NT2/D1 (cell line): Measurements from ENCODE around the gene CLEC9A.
A peak's percentile ranks its signal among the peaks of the same experiment; 100 is the strongest.

ENCODE experiments used
- DNase-seq: peaks from one replicate; pipeline ENCODE4 v3.0.0-alpha.2; 2011; ENCODE audit warnings: low read depth, low spot score
- H3K27me3 ChIP-seq: 2 replicates; pipeline ENCODE4 v1.6.0; 2011; ENCODE audit warnings: mild to moderate bottlenecking; ENCODE audit not compliant: insufficient read length, insufficient read depth
- H3K36me3 ChIP-seq: 2 replicates; pipeline ENCODE4 v1.6.1; 2011; ENCODE audit warnings: mild to moderate bottlenecking, low read length, mixed read lengths; ENCODE audit not compliant: insufficient read depth, insufficient read length
- H3K4me1 ChIP-seq: 2 replicates; pipeline ENCODE4 v1.5.1; 2011; ENCODE audit not compliant: insufficient read depth, insufficient read length
- H3K4me3 ChIP-seq: 2 replicates; pipeline ENCODE4 v1.5.1; 2011; ENCODE audit warnings: low read depth; ENCODE audit not compliant: insufficient read length
- H3K9ac ChIP-seq: 2 replicates; pipeline ENCODE4 v1.6.0; 2011; ENCODE audit warnings: low read depth; ENCODE audit not compliant: insufficient read length
- H3K9me3 ChIP-seq: 2 replicates; pipeline ENCODE4 v1.5.1; 2011; ENCODE audit warnings: mild to moderate bottlenecking, low read length; ENCODE audit not compliant: insufficient read depth
- SUZ12 ChIP-seq: IDR thresholded peaks from 2 replicates; pipeline ENCODE4 v1.6.1; 2011; ENCODE audit not compliant: insufficient read length, insufficient read depth; ENCODE audit errors: extremely low read depth
- YY1 ChIP-seq: IDR thresholded peaks from 2 replicates; pipeline ENCODE4 v1.6.1; 2011; ENCODE audit not compliant: insufficient read length, insufficient read depth
- ZNF274 ChIP-seq: IDR thresholded peaks from 2 replicates; pipeline ENCODE4 v1.6.1; 2011; ENCODE audit warnings: mild to moderate bottlenecking, low read depth, low read length

Gene CLEC9A

GRCh38 chr12:10094646-10095395 is 64.3 kb downstream of the CLEC9A start:
- Histone ChIP-seq H3K9ac (no peak overlapping the region), H3K4me3 (no peak overlapping the region), H3K36me3 (no peaks in the 10 kb centered on the region), H3K4me1 (peaks cover 3% of the 10 kb centered on the region), H3K9me3 (no peaks in the 10 kb centered on the region), H3K27me3 (no peaks in the 10 kb centered on the region)
- TF ChIP-seq SUZ12 (no peak), YY1 (no peak), ZNF274 (no peak)
- DNase-seq: no peak

GRCh38 chr12:10095971-10096370 is 65.5 kb downstream of the CLEC9A start:
- H3K4me3 ChIP-seq: no peak overlapping the region
- H3K36me3 ChIP-seq: no peaks in the 10 kb centered on the region
- H3K9me3 ChIP-seq: no peaks in the 10 kb centered on the region
- peaks cover 6% of the 10 kb centered on the region for H3K4me1 ChIP-seq
- no peaks in the 10 kb centered on the region for H3K27me3 ChIP-seq
- no peak overlapping the region for H3K9ac ChIP-seq
- TF ChIP-seq ZNF274: no peak
- TF ChIP-seq YY1: no peak
- TF ChIP-seq SUZ12: no peak
- no peak for DNase-seq

- Histone ChIP-seq H3K4me1 (peaks cover 14% of the 10 kb centered on the region), H3K4me3 (no peak overlapping the region), H3K27me3 (no peaks in the 10 kb centered on the region), H3K9ac (no peak overlapping the region), H3K36me3 (no peaks in the 10 kb centered on the region), H3K9me3 (no peaks in the 10 kb centered on the region)
- DNase-seq: no peak
- TF ChIP-seq YY1 (no peak), SUZ12 (no peak), ZNF274 (no peak)
Observed at GRCh38 chr12:10097521-10097920, 67.0 kb downstream of the CLEC9A start.

GRCh38 chr12:10098791-10099190 is 68.3 kb downstream of the CLEC9A start, which contains the start of gene CLEC1A:
CLEC1A (minus strand) TSS chr12:10098985; CDS start chr12:10098922, 63 bp downstream.
- Histone ChIP-seq H3K9me3 (peaks cover 1% of the 10 kb centered on the region; the same call in 1 of the 2 replicates), H3K27me3 (no peaks in the 10 kb centered on the region), H3K4me3 (no peak within 1 kb of the TSS), H3K36me3 (no peaks in the 10 kb centered on the region), H3K4me1 (peaks cover 14% of the 10 kb centered on the region), H3K9ac (peak within 1 kb of the TSS; percentile 61)
- TF ChIP-seq SUZ12 (no peak), ZNF274 (no peak), YY1 (no peak)
- DNase-seq: peak; percentile 89

- no peak for DNase-seq
- Histone ChIP-seq H3K4me3 (no peak overlapping the region), H3K27me3 (no peaks in the 10 kb centered on the region), H3K9ac (peak overlapping the region; percentile 1), H3K36me3 (no peaks in the 10 kb centered on the region), H3K4me1 (peaks cover 14% of the 10 kb centered on the region), H3K9me3 (peaks cover 4% of the 10 kb centered on the region; the same call in 1 of the 2 replicates)
- TF ChIP-seq YY1 (no peak), ZNF274 (no peak), SUZ12 (no peak)
Observed at GRCh38 chr12:10101042-10101579, 70.6 kb downstream of the CLEC9A start.

GRCh38 chr12:10101648-10102220 is 71.3 kb downstream of the CLEC9A start:
- DNase-seq: no peak
- TF ChIP-seq SUZ12 (no peak), YY1 (no peak), ZNF274 (no peak)
- H3K4me3 ChIP-seq: no peak overlapping the region
- H3K27me3 ChIP-seq: no peaks in the 10 kb centered on the region
- no peaks in the 10 kb centered on the region for H3K36me3 ChIP-seq
- peaks cover 14% of the 10 kb centered on the region for H3K4me1 ChIP-seq
- peaks cover 4% of the 10 kb centered on the region; the same call in 1 of the 2 replicates for H3K9me3 ChIP-seq
- H3K9ac ChIP-seq: no peak overlapping the region

- no peak overlapping the region for H3K9ac ChIP-seq
- no peak for TF ChIP-seq YY1
- TF ChIP-seq SUZ12: no peak
- TF ChIP-seq ZNF274: no peak
- H3K9me3 ChIP-seq: peaks cover 4% of the 10 kb centered on the region; the same call in 1 of the 2 replicates
- H3K27me3 ChIP-seq: no peaks in the 10 kb centered on the region
- H3K36me3 ChIP-seq: no peaks in the 10 kb centered on the region
- H3K4me3 ChIP-seq: no peak overlapping the region
- no peak for DNase-seq
- peaks cover 14% of the 10 kb centered on the region for H3K4me1 ChIP-seq
Observed at GRCh38 chr12:10102322-10102721, 71.8 kb downstream of the CLEC9A start.
